Tibial nerve (tissue), 4 donors: ENCODE measurements around the gene FNDC3B.

ENCODE experiments used
- EP300 ChIP-seq, 2 donors: sonication (generic); formaldehyde crosslinking; IDR thresholded peaks; one replicate each; pipeline ENCODE4 v1.6.1; 2017; ENCODE audit warnings: antibody characterized with exemption in 2 of 2, mild to moderate bottlenecking in 1 of 2
- POLR2A ChIP-seq, 2 donors: fragments of 450-650 bp; IDR thresholded peaks; one replicate each; pipeline ENCODE4 v1.6.1; 2017; ENCODE audit warnings: antibody characterized with exemption in 2 of 2, mild to moderate bottlenecking in 2 of 2, moderate library complexity in 2 of 2
- TF ChIP-seq, protein P1 (sequence below), 5 experiments: fragments of 200-600 bp in 3 of 5; fragments of 450-650 bp in 2 of 5; sonication (generic) in 3 of 5; IDR thresholded peaks; one replicate each; pipeline ENCODE4 v1.5.1; 2016 to 2019; ENCODE audit warnings: antibody characterized with exemption in 5 of 5, mild to moderate bottlenecking in 3 of 5, moderate library complexity in 2 of 5

DNA sequence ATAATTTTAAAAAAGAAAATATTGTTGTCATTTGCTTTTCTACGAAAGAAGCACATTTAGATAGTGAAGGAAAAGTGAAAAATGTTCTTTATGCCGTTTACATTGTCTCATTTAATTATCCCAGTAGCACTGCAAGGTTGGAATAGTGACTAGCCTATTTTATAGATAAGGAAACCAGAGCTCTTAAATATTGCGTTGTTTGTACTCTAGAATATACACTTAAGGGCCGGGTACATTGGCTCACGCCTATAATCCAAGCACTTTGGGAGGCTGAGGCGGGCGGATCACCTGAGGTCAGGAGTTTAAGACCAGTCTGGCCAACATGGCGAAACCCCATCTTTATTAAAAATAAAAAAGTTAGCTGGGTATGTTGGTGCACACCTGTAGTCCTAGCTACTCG is 127.5 kb downstream of the FNDC3B start:
- TF ChIP-seq, protein P1, sequence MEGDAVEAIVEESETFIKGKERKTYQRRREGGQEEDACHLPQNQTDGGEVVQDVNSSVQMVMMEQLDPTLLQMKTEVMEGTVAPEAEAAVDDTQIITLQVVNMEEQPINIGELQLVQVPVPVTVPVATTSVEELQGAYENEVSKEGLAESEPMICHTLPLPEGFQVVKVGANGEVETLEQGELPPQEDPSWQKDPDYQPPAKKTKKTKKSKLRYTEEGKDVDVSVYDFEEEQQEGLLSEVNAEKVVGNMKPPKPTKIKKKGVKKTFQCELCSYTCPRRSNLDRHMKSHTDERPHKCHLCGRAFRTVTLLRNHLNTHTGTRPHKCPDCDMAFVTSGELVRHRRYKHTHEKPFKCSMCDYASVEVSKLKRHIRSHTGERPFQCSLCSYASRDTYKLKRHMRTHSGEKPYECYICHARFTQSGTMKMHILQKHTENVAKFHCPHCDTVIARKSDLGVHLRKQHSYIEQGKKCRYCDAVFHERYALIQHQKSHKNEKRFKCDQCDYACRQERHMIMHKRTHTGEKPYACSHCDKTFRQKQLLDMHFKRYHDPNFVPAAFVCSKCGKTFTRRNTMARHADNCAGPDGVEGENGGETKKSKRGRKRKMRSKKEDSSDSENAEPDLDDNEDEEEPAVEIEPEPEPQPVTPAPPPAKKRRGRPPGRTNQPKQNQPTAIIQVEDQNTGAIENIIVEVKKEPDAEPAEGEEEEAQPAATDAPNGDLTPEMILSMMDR (IDR thresholded peaks at IDR 0.05): no peak
- TF ChIP-seq EP300 (IDR thresholded peaks at IDR 0.05) (no peak), POLR2A (IDR thresholded peaks at IDR 0.05) (no peak)
